HUES48 (cell line): ENCODE data around the gene CLDN9.

ENCODE experiments used
- H3K27ac ChIP-seq: one replicate; pipeline ENCODE4 v1.7.0; 2013; ENCODE audit warnings: low read depth, low read length, inconsistent platforms
- H3K27me3 ChIP-seq: 2 replicates; pipeline ENCODE4 v1.6.1; 2013; ENCODE audit warnings: mild to moderate bottlenecking, low read length; ENCODE audit not compliant: control insufficient read depth, insufficient read depth
- H3K36me3 ChIP-seq: 2 replicates; pipeline ENCODE4 v1.6.1; 2013; ENCODE audit warnings: low read length; ENCODE audit not compliant: control insufficient read depth, insufficient read depth
- H3K4me1 ChIP-seq: 2 replicates; pipeline ENCODE4 v1.6.1; 2013; ENCODE audit warnings: mild to moderate bottlenecking, low read length; ENCODE audit not compliant: control insufficient read depth, insufficient read depth
- H3K4me3 ChIP-seq: 2 replicates; pipeline ENCODE4 v1.5.1; 2013; ENCODE audit warnings: mild to moderate bottlenecking, low read depth, low read length
- H3K9ac ChIP-seq: 2 replicates; pipeline ENCODE4 v1.6.1; 2013; ENCODE audit warnings: mild to moderate bottlenecking, low read depth, low read length, moderate library complexity
- H3K9me3 ChIP-seq: 2 replicates; pipeline ENCODE4 v1.6.1; 2013; ENCODE audit warnings: low read length; ENCODE audit not compliant: control insufficient read depth, insufficient read depth

CLDN9 gene

GRCh38 chr16:3038896-3039295, 26.2 kb downstream of the CLDN9 start:
- H3K4me1 ChIP-seq = peaks cover 15% of the 10 kb centered on the region; the same call in 1 of the 2 replicates
- H3K9me3 ChIP-seq = no peaks in the 10 kb centered on the region
- H3K36me3 ChIP-seq = no peaks in the 10 kb centered on the region
- no peak overlapping the region for H3K9ac ChIP-seq
- H3K27me3 ChIP-seq = peaks cover 6% of the 10 kb centered on the region
- no peak overlapping the region for H3K27ac ChIP-seq
- no peak overlapping the region for H3K4me3 ChIP-seq

- peaks cover 11% of the 10 kb centered on the region; the same call in 1 of the 2 replicates for H3K4me1 ChIP-seq
- no peak overlapping the region for H3K9ac ChIP-seq
- H3K4me3 ChIP-seq = no peak overlapping the region
- peaks cover 15% of the 10 kb centered on the region for H3K27me3 ChIP-seq
- no peak overlapping the region for H3K27ac ChIP-seq
- H3K36me3 ChIP-seq = no peaks in the 10 kb centered on the region
- H3K9me3 ChIP-seq = no peaks in the 10 kb centered on the region
Observed at GRCh38 chr16:3042376-3042775, 29.7 kb downstream of the CLDN9 start.

- Histone ChIP-seq H3K36me3 (no peaks in the 10 kb centered on the region), H3K27me3 (peaks cover 33% of the 10 kb centered on the region), H3K4me1 (no peaks in the 10 kb centered on the region), H3K4me3 (peak overlapping the region; percentile 75; the same call in 1 of the 2 replicates), H3K27ac (no peak overlapping the region), H3K9ac (no peak overlapping the region), H3K9me3 (no peaks in the 10 kb centered on the region)
Observed at GRCh38 chr16:3044708-3045107, 32.0 kb downstream of the CLDN9 start.

- Histone ChIP-seq H3K36me3 (no peaks in the 10 kb centered on the region), H3K4me1 (no peaks in the 10 kb centered on the region), H3K9me3 (no peaks in the 10 kb centered on the region), H3K27ac (peak within 1 kb of the TSS; percentile 78), H3K4me3 (peak within 1 kb of the TSS; percentile 75), H3K9ac (peak within 1 kb of the TSS; percentile 26; the same call in 1 of the 2 replicates), H3K27me3 (peaks cover 33% of the 10 kb centered on the region)
Observed at GRCh38 chr16:3045758-3046640, 33.3 kb downstream of the CLDN9 start, which contains the start of gene MMP25. Gene MMP25, plus strand, starts transcription at chr16:3046561. Its CDS starts 357 bp downstream, at chr16:3046918.

GRCh38 chr16:3046641-3047386, 34.1 kb downstream of the CLDN9 start:
- H3K9ac ChIP-seq = no peak overlapping the region
- peaks cover 33% of the 10 kb centered on the region for H3K27me3 ChIP-seq
- no peaks in the 10 kb centered on the region for H3K4me1 ChIP-seq
- H3K4me3 ChIP-seq = peak overlapping the region; percentile 75
- H3K36me3 ChIP-seq = no peaks in the 10 kb centered on the region
- no peak overlapping the region for H3K27ac ChIP-seq
- H3K9me3 ChIP-seq = no peaks in the 10 kb centered on the region

GRCh38 chr16:3047387-3047720, 34.6 kb downstream of the CLDN9 start:
- Histone ChIP-seq H3K4me3 (peak overlapping the region; percentile 75), H3K9ac (no peak overlapping the region), H3K27ac (no peak overlapping the region), H3K9me3 (no peaks in the 10 kb centered on the region), H3K4me1 (no peaks in the 10 kb centered on the region), H3K36me3 (no peaks in the 10 kb centered on the region), H3K27me3 (peaks cover 33% of the 10 kb centered on the region)

GRCh38 chr16:3049921-3050481, 37.3 kb downstream of the CLDN9 start:
- H3K9ac ChIP-seq = no peak overlapping the region
- H3K9me3 ChIP-seq = no peaks in the 10 kb centered on the region
- H3K27ac ChIP-seq = no peak overlapping the region
- H3K36me3 ChIP-seq = peaks cover 3% of the 10 kb centered on the region; the same call in 1 of the 2 replicates
- peaks cover 24% of the 10 kb centered on the region for H3K27me3 ChIP-seq
- H3K4me1 ChIP-seq = no peaks in the 10 kb centered on the region
- no peak overlapping the region for H3K4me3 ChIP-seq

GRCh38 chr16:3050487-3050886, 37.8 kb downstream of the CLDN9 start:
- H3K27me3 ChIP-seq = peaks cover 24% of the 10 kb centered on the region
- H3K36me3 ChIP-seq = peaks cover 3% of the 10 kb centered on the region; the same call in 1 of the 2 replicates
- no peak overlapping the region for H3K4me3 ChIP-seq
- H3K4me1 ChIP-seq = no peaks in the 10 kb centered on the region
- H3K9ac ChIP-seq = no peak overlapping the region
- H3K9me3 ChIP-seq = no peaks in the 10 kb centered on the region
- no peak overlapping the region for H3K27ac ChIP-seq

GRCh38 chr16:3051009-3051408, 38.3 kb downstream of the CLDN9 start:
- Histone ChIP-seq H3K4me1 (no peaks in the 10 kb centered on the region), H3K9me3 (no peaks in the 10 kb centered on the region), H3K27ac (no peak overlapping the region), H3K36me3 (peaks cover 3% of the 10 kb centered on the region; the same call in 1 of the 2 replicates), H3K27me3 (peaks cover 24% of the 10 kb centered on the region), H3K9ac (no peak overlapping the region), H3K4me3 (no peak overlapping the region)

GRCh38 chr16:3051494-3051893, 38.8 kb downstream of the CLDN9 start:
- H3K27me3 ChIP-seq = peaks cover 24% of the 10 kb centered on the region
- H3K9ac ChIP-seq = no peak overlapping the region
- no peak overlapping the region for H3K27ac ChIP-seq

More at GRCh38 chr16:3051494-3051893, 38.8 kb downstream of the CLDN9 start:
- no peaks in the 10 kb centered on the region for H3K9me3 ChIP-seq
- no peaks in the 10 kb centered on the region for H3K4me1 ChIP-seq
- H3K4me3 ChIP-seq = no peak overlapping the region
- H3K36me3 ChIP-seq = peaks cover 3% of the 10 kb centered on the region; the same call in 1 of the 2 replicates
